Fibroblast of pulmonary artery (primary cell): ENCODE results near the gene TNFRSF9.

Experiments
- DNase-seq: peaks from one replicate; pipeline ENCODE4 v3.0.0-alpha.2; 2010; ENCODE audit warnings: low read depth
- H3K4me3 ChIP-seq: replicated peaks from 2 replicates; pipeline ENCODE4 v1.5.1; 2011; ENCODE audit warnings: low read depth, mild to moderate bottlenecking, control low read depth, low read length, moderate library complexity
- CTCF ChIP-seq: IDR thresholded peaks from 2 replicates; pipeline ENCODE4 v1.5.1; 2011; ENCODE audit warnings: mild to moderate bottlenecking, control low read depth, low read length, inconsistent platforms; ENCODE audit errors: missing control alignments

TNFRSF9 gene

GRCh38 chr1:7940745-7941436, at the start of gene TNFRSF9:
TNFRSF9 (minus strand) TSS chr1:7940839; CDS start chr1:7939994, 845 bp downstream.
- no peak within 1 kb of the TSS for H3K4me3 ChIP-seq
- TF ChIP-seq CTCF = no peak
- peak; percentile 54 for DNase-seq

GRCh38 chr1:7989762-7990428, 49.3 kb upstream of the TNFRSF9 start:
- TF ChIP-seq CTCF = no peak
- DNase-seq = no peak
- H3K4me3 ChIP-seq = no peak overlapping the region

GRCh38 chr1:7988576-7988975, 47.9 kb upstream of the TNFRSF9 start:
- no peak overlapping the region for H3K4me3 ChIP-seq
- DNase-seq = no peak
- no peak for TF ChIP-seq CTCF

GRCh38 chr1:7987528-7987927, 46.9 kb upstream of the TNFRSF9 start:
- no peak for DNase-seq
- no peak overlapping the region for H3K4me3 ChIP-seq
- TF ChIP-seq CTCF = no peak

- no peak for TF ChIP-seq CTCF
- no peak overlapping the region for H3K4me3 ChIP-seq
- no peak for DNase-seq
Measured at GRCh38 chr1:7985851-7986612, 45.4 kb upstream of the TNFRSF9 start.

GRCh38 chr1:7984811-7985210, 44.2 kb upstream of the TNFRSF9 start:
- TF ChIP-seq CTCF = no peak
- no peak for DNase-seq
- no peak overlapping the region for H3K4me3 ChIP-seq
